RWPE1 (cell line): ENCODE data around the gene SGSH.
"Not testable (repeated sequence)": the region's sequence is repeated elsewhere in the genome, so short reads cannot be mapped to it uniquely, and the experiment has no call there.

Source experiments
- CTCF ChIA-PET: fragments of 350-600 bp; sonication (Branson Sonifier 250); formaldehyde crosslinking; extraction: SDS; loops from one replicate; lab custom pipeline; 2021; lab: Yijun Ruan, JAX
- POLR2A ChIA-PET: fragments of 400-600 bp; formaldehyde crosslinking; extraction: SDS; loops from one replicate; lab custom pipeline; 2020; ENCODE audit warnings: antibody characterized with exemption; ENCODE audit not compliant: low non-redundant PET; lab: Yijun Ruan, JAX
- DNase-seq: peaks from one replicate; pipeline ENCODE4 v3.0.0; 2012; ENCODE audit warnings: low spot score
- H3K27ac ChIP-seq: fragments of 450-650 bp; 2 replicates; pipeline ENCODE4 v1.5.1; 2017
- CTCF ChIP-seq: fragments of 450-650 bp; conservative IDR thresholded peaks from 2 replicates; pipeline ENCODE4 v1.5.1; 2017; ENCODE audit warnings: low read depth, mild to moderate bottlenecking

Gene SGSH

GRCh38 chr17:80261159-80261894 lies 41.2 kb upstream of the SGSH start:
- DNase-seq = peak; percentile 36
- POLR2A ChIA-PET = no interaction called here
- H3K27ac ChIP-seq = peak overlapping the region; percentile 98
- TF ChIP-seq CTCF = no peak
- CTCF ChIA-PET = no interaction called here

GRCh38 chr17:80260791-80261158 lies 40.6 kb upstream of the SGSH start, which contains the start of gene RNF213:
Gene RNF213, plus strand, starts transcription at chr17:80260852. Its CDS starts 2,830 bp downstream, at chr17:80263682.
- peak; percentile 67 for DNase-seq
- POLR2A ChIA-PET = no interaction called here
- TF ChIP-seq CTCF = no peak
- H3K27ac ChIP-seq = peak within 1 kb of the TSS; percentile 98
- CTCF ChIA-PET = no interaction called here

- CTCF ChIA-PET = no interaction called here
- peak overlapping the region; percentile 98 for H3K27ac ChIP-seq
- no peak for TF ChIP-seq CTCF
- POLR2A ChIA-PET = no interaction called here
- peak; percentile 79 for DNase-seq
These were observed 40.0 kb upstream of the SGSH start for GRCh38 chr17:80260069-80260535.

GRCh38 chr17:80259457-80260068 lies 39.4 kb upstream of the SGSH start:
- POLR2A ChIA-PET = no interaction called here
- CTCF ChIA-PET = no interaction called here
- TF ChIP-seq CTCF = no peak
- no peak for DNase-seq
- H3K27ac ChIP-seq = peak overlapping the region; percentile 98

GRCh38 chr17:80258296-80258695 lies 38.2 kb upstream of the SGSH start:
- ChIA-PET POLR2A (interaction anchor here (0.5 kb wide), 1 partner anchor 150 kb away, joined by 3 read pairs; no protein-coding TSS in a partner anchor), CTCF (interaction anchor here (0.7 kb wide), 1 partner anchor 118 kb away, joined by 3 read pairs; no protein-coding TSS in a partner anchor)
- H3K27ac ChIP-seq = peak overlapping the region; percentile 98
- DNase-seq = not testable (repeated sequence)

- CTCF ChIA-PET = interaction anchor here (0.7 kb wide), 1 partner anchor 119 kb away, joined by 3 read pairs; no protein-coding TSS in a partner anchor
- DNase-seq = no peak
- POLR2A ChIA-PET = interaction anchor here (0.5 kb wide), 1 partner anchor 150 kb away, joined by 3 read pairs; no protein-coding TSS in a partner anchor
- H3K27ac ChIP-seq = peak overlapping the region; percentile 98
- TF ChIP-seq CTCF = no peak
These were observed 37.6 kb upstream of the SGSH start for GRCh38 chr17:80257716-80258213.
